B cell (primary cell): ENCODE data around the gene TFAP2A. TPM values are rescaled to one million over a fixed set of nuclear protein-coding genes. Genes with fewer than 3 reads are reported as not detected.

ENCODE experiments used
- ATAC-seq: fragments of 200-7000 bp; cut with Tn5 transposase; one replicate; pipeline ENCODE4 v1.10.0; 2021; ENCODE audit warnings: low read depth, mild to moderate bottlenecking, moderate number of reproducible peaks, moderate library complexity
- CTCF ChIA-PET: fragments of 350-600 bp; sonication (Branson Sonifier 250); formaldehyde crosslinking; loops from one replicate; lab custom pipeline; 2021; ENCODE audit warnings: antibody characterized with exemption, inconsistent platforms; lab: Charles Lee
- POLR2A ChIA-PET: fragments of 350-600 bp; sonication (Branson Sonifier 250); formaldehyde crosslinking; loops from one replicate; lab custom pipeline; 2021; ENCODE audit warnings: antibody characterized with exemption; lab: Charles Lee
- DNase-seq: peaks from one replicate; pipeline ENCODE4 v3.0.0; 2013
- H2AFZ ChIP-seq: 2 replicates; pipeline ENCODE4 v1.6.1; 2012; ENCODE audit warnings: mild to moderate bottlenecking, low read depth, low read length; ENCODE audit not compliant: insufficient read depth, poor library complexity, severe bottlenecking
- H3K27ac ChIP-seq, 2 donors: 1 replicate in 1 of 2; 2 replicates in 1 of 2; pipeline ENCODE4 v1.5.1; 2012 to 2013; ENCODE audit warnings: low read length in 2 of 2, mild to moderate bottlenecking in 2 of 2, moderate library complexity in 1 of 2
- H3K27me3 ChIP-seq, 4 experiments: fragments of 200-600 bp in 1 of 4; sonication (generic) in 1 of 4; replicated peaks in 1 of 4; 1 replicate in 2 of 4; 2 replicates in 2 of 4; pipeline versions ENCODE4 v1.6.1 to v1.7.0; 2013 to 2016; ENCODE audit warnings: low read length in 3 of 4, mild to moderate bottlenecking in 2 of 4, mixed read lengths in 1 of 4, moderate library complexity in 1 of 4; ENCODE audit not compliant: insufficient read depth in 4 of 4, control insufficient read depth in 3 of 4; ENCODE audit errors: control extremely low read depth in 1 of 4
- H3K36me3 ChIP-seq, 2 experiments: replicated peaks in 1 of 2; 1 replicate in 1 of 2; 2 replicates in 1 of 2; pipeline versions ENCODE4 v1.6.1 to v1.7.1; 2013; ENCODE audit warnings: low read length in 1 of 2; ENCODE audit not compliant: insufficient read depth in 2 of 2, control insufficient read depth in 1 of 2; ENCODE audit errors: control extremely low read depth in 1 of 2, extremely low read depth in 1 of 2
- H3K4me1 ChIP-seq, 2 donors: fragments of 200-600 bp in 1 of 2; sonication (generic) in 1 of 2; 1 replicate in 1 of 2; 2 replicates in 1 of 2; pipeline versions ENCODE4 v1.5.1 to v1.6.1; 2013 to 2017; ENCODE audit warnings: low read length in 2 of 2; ENCODE audit not compliant: control insufficient read depth in 2 of 2, insufficient read depth in 2 of 2
- H3K4me2 ChIP-seq: replicated peaks from 2 replicates; pipeline ENCODE3; 2012; ENCODE audit warnings: mild to moderate bottlenecking, low read depth, low read length; ENCODE audit not compliant: poor library complexity, severe bottlenecking
- H3K4me3 ChIP-seq, 5 experiments: fragments of 200-600 bp in 1 of 5; sonication (generic) in 1 of 5; 1 replicate in 3 of 5; 2 replicates in 2 of 5; pipeline versions ENCODE4 v1.5.1 to v1.7.0; 2011 to 2016; ENCODE audit warnings: low read length in 4 of 5, mild to moderate bottlenecking in 4 of 5, low read depth in 2 of 5, control low read depth in 1 of 5, moderate library complexity in 1 of 5; ENCODE audit not compliant: insufficient read depth in 1 of 5; ENCODE audit errors: control extremely low read depth in 1 of 5, extremely low read depth in 1 of 5
- H3K79me2 ChIP-seq: fragments of 200-600 bp; sonication (generic); one replicate; pipeline ENCODE4 v1.6.0; 2016; ENCODE audit warnings: low read length; ENCODE audit not compliant: control insufficient read depth, insufficient read depth
- H3K9ac ChIP-seq: fragments of 200-600 bp; sonication (generic); 2 replicates; pipeline ENCODE4 v1.6.1; 2017; ENCODE audit warnings: mild to moderate bottlenecking, low read length, moderate library complexity
- H3K9me3 ChIP-seq, 3 donors: one replicate each; pipeline versions ENCODE4 v1.6.1 to v1.7.1; 2013; ENCODE audit warnings: low read length in 2 of 3; ENCODE audit not compliant: control insufficient read depth in 2 of 3, insufficient read depth in 1 of 3; ENCODE audit errors: control extremely low read depth in 1 of 3
- H4K20me1 ChIP-seq: 2 replicates; pipeline ENCODE4 v1.6.0; 2012; ENCODE audit warnings: mild to moderate bottlenecking, low read length; ENCODE audit not compliant: insufficient read depth, control insufficient read depth, poor library complexity, severe bottlenecking
- H3K27ac Mint-ChIP-seq: one replicate; pipeline ENCODE4 v1.8.0; 2021; ENCODE audit warnings: mixed read lengths
- H3K27me3 Mint-ChIP-seq: one replicate; pipeline ENCODE4 v1.8.0; 2021; ENCODE audit warnings: mixed read lengths
- H3K4me1 Mint-ChIP-seq: one replicate; pipeline ENCODE4 v1.8.0; 2021; ENCODE audit warnings: mixed read lengths
- H3K4me3 Mint-ChIP-seq: one replicate; pipeline ENCODE4 v1.8.0; 2021; ENCODE audit warnings: mixed read lengths
- H3K9me3 Mint-ChIP-seq: one replicate; pipeline ENCODE4 v1.8.0; 2022; ENCODE audit warnings: mixed read lengths; ENCODE audit not compliant: insufficient read depth
- CTCF ChIP-seq: fragments of 200-600 bp; IDR thresholded peaks from one replicate; pipeline ENCODE4 v1.8.0; 2022; ENCODE audit warnings: antibody characterized with exemption, mild to moderate bottlenecking
- EZH2 ChIP-seq: IDR thresholded peaks from 2 replicates; pipeline ENCODE4 v1.6.1; 2012; ENCODE audit warnings: borderline replicate concordance, low read depth, mild to moderate bottlenecking, moderate library complexity, low read length; ENCODE audit not compliant: insufficient read depth, poor library complexity, severe bottlenecking
- WGBS: methylation state at CpG from one replicate; pipeline ENCODE4 v1.1.5; 2013; ENCODE audit warnings: missing lambda C conversion rate; ENCODE audit not compliant: insufficient coverage; 5-methylcytosine and 5-hydroxymethylcytosine counted together
- intact Hi-C: fragments of 100-400 bp; cut with micrococcal nuclease; formaldehyde crosslinking; loops from one replicate; pipeline ENCODE4 v1.10.0; 2022
- polyA plus RNA-seq: library from polyadenylated mRNA; depleted of rRNA; stranded (reverse); fragments of >200 nt; gene quantifications from 2 replicates; pipeline ENCODE4 v1.2.3, GENCODE V29; 2012
- total RNA-seq, 2 donors: library from RNA; stranded (reverse); fragments of 120-200 nt in 1 of 2; gene quantifications; 1 replicate in 1 of 2; 2 replicates in 1 of 2; pipeline versions ENCODE4 v1.2.3 to v1.2.4, GENCODE V29; 2013 to 2022

TFAP2A gene
- total and polyA plus RNA-seq, 2 donors (not counting 1 experiment from before 2014, with no cell fraction given) = not detected

- no peak for TF ChIP-seq EZH2
- no peak for TF ChIP-seq CTCF
- no peak overlapping the region for H3K4me3 ChIP-seq
- ATAC-seq = no peak
- intact Hi-C loops = no loop called here
- peaks cover 0 to 5% (median 0%) of the 10 kb centered on the region in 4 experiments for H3K27me3 ChIP-seq
- no peak overlapping the region for H3K27ac ChIP-seq
- no peaks in the 10 kb centered on the region for H3K4me1 ChIP-seq
- 66% methylated on average over 2 of the region's 6 CpGs for WGBS
- Mint-ChIP-seq H3K9me3 (no peaks in the 10 kb centered on the region), H3K4me1 (peaks cover 3% of the 10 kb centered on the region), H3K4me3 (no peak overlapping the region), H3K27me3 (peaks cover 13% of the 10 kb centered on the region), H3K27ac (no peak overlapping the region)
- no peak for DNase-seq
- no peaks in the 10 kb centered on the region for H3K36me3 ChIP-seq
- H3K9ac ChIP-seq = no peak overlapping the region
- no peak overlapping the region for H2AFZ ChIP-seq
- ChIA-PET CTCF (no interaction called here), POLR2A (no interaction called here)
- H3K4me2 ChIP-seq = no peak overlapping the region
- no peaks in the 10 kb centered on the region for H4K20me1 ChIP-seq
- no peaks in the 10 kb centered on the region for H3K9me3 ChIP-seq
- no peaks in the 10 kb centered on the region for H3K79me2 ChIP-seq
Observed at GRCh38 chr6:10355115-10355702, 59.7 kb downstream of the TFAP2A start.

GRCh38 chr6:10351791-10352190 is 63.1 kb downstream of the TFAP2A start:
- ChIA-PET CTCF (no interaction called here), POLR2A (no interaction called here)
- Histone ChIP-seq H3K4me2 (no peak overlapping the region), H3K4me1 (no peaks in the 10 kb centered on the region), H3K27me3 (peaks cover 0 to 5% (median 0%) of the 10 kb centered on the region in 4 experiments), H3K4me3 (no peak overlapping the region), H3K36me3 (no peaks in the 10 kb centered on the region), H3K9me3 (peaks cover 0 to 5% (median 0%) of the 10 kb centered on the region in 3 donors), H3K27ac (no peak overlapping the region), H3K79me2 (no peaks in the 10 kb centered on the region), H4K20me1 (no peaks in the 10 kb centered on the region), H3K9ac (no peak overlapping the region), H2AFZ (no peak overlapping the region)
- no peak overlapping the region for H3K4me3 Mint-ChIP-seq
- ATAC-seq (no peak), DNase-seq (no peak)
- H3K27ac Mint-ChIP-seq = no peak overlapping the region
- 94% methylated on average over 7 of the region's 12 CpGs for WGBS
- peaks cover 9% of the 10 kb centered on the region for H3K27me3 Mint-ChIP-seq
- no peak for TF ChIP-seq EZH2
- no peak for TF ChIP-seq CTCF
- H3K9me3 Mint-ChIP-seq = no peaks in the 10 kb centered on the region
- intact Hi-C loops = no loop called here
- H3K4me1 Mint-ChIP-seq = peaks cover 3% of the 10 kb centered on the region
